PC-3 (cell line): ENCODE measurements around the gene FCHO2.

Source experiments
- EZH2phosphoT487 ChIP-seq: fragments of 300-600 bp; sonication (generic); IDR thresholded peaks from 2 replicates; pipeline ENCODE4 v1.6.1; 2018; ENCODE audit warnings: mild to moderate bottlenecking, antibody characterized with exemption, low read length, borderline replicate concordance
- TF ChIP-seq, protein P1 (sequence below): fragments of 300-600 bp; sonication (generic); conservative IDR thresholded peaks from 2 replicates; pipeline ENCODE4 v1.5.1; 2017; ENCODE audit warnings: antibody characterized with exemption, low read depth, mild to moderate bottlenecking, low read length

DNA sequence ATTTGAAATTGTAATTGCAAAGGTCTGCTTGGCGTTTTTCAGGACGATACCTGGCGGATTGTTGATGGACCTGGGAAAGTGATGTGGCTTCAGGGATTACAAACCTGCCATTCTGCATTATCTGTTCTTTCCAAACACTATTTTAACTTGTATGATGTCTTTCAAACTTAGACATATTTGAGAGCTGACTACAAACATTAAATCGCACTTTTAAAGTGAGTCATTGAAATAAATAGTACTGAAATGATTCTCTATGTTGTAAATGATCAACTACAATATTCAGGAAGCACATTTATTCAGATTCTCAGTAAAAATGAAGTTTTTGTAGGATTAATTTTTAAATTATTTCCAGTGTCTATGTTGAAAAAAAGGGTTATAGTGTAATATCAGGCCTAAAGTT, 132.2 kb downstream of the FCHO2 start:
- no peak for TF ChIP-seq EZH2phosphoT487
- TF ChIP-seq, protein P1, sequence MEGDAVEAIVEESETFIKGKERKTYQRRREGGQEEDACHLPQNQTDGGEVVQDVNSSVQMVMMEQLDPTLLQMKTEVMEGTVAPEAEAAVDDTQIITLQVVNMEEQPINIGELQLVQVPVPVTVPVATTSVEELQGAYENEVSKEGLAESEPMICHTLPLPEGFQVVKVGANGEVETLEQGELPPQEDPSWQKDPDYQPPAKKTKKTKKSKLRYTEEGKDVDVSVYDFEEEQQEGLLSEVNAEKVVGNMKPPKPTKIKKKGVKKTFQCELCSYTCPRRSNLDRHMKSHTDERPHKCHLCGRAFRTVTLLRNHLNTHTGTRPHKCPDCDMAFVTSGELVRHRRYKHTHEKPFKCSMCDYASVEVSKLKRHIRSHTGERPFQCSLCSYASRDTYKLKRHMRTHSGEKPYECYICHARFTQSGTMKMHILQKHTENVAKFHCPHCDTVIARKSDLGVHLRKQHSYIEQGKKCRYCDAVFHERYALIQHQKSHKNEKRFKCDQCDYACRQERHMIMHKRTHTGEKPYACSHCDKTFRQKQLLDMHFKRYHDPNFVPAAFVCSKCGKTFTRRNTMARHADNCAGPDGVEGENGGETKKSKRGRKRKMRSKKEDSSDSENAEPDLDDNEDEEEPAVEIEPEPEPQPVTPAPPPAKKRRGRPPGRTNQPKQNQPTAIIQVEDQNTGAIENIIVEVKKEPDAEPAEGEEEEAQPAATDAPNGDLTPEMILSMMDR = no peak
